CD4-positive, alpha-beta T cell (primary cell): Measurements from ENCODE around the gene GDI1. TPM values are rescaled to one million over a fixed set of nuclear protein-coding genes. Genes with fewer than 3 reads are reported as not detected.

Experiments
- ATAC-seq: fragments of 200-7000 bp; cut with Tn5 transposase; one replicate; pipeline ENCODE4 v1.10.0; 2022; ENCODE audit warnings: mild to moderate bottlenecking; ENCODE audit not compliant: poor library complexity
- CTCF ChIA-PET: fragments of 350-600 bp; sonication (Branson Sonifier 250); formaldehyde crosslinking; loops from one replicate; lab custom pipeline; 2021; ENCODE audit warnings: antibody characterized with exemption, inconsistent platforms; lab: Charles Lee
- POLR2A ChIA-PET: fragments of 350-600 bp; sonication (Branson Sonifier 250); formaldehyde crosslinking; loops from one replicate; lab custom pipeline; 2021; ENCODE audit warnings: antibody characterized with exemption, inconsistent platforms; lab: Charles Lee
- DNase-seq, 14 experiments: peaks; one replicate each; pipeline ENCODE4 v3.0.0-alpha.2; 2013 to 2020; ENCODE audit warnings: mixed read lengths in 2 of 14
- H3K27ac ChIP-seq, 2 donors: one replicate each; pipeline versions ENCODE4 v1.5.1 to v1.7.0; 2013; ENCODE audit warnings: low read length in 2 of 2, low read depth in 1 of 2, mild to moderate bottlenecking in 1 of 2
- H3K27me3 ChIP-seq, 2 experiments: 1 replicate in 1 of 2; 2 replicates in 1 of 2; pipeline versions ENCODE4 v1.6.1 to v1.7.0; 2013; ENCODE audit warnings: low read length in 2 of 2, control low read depth in 1 of 2, mild to moderate bottlenecking in 1 of 2, moderate library complexity in 1 of 2; ENCODE audit not compliant: insufficient read depth in 2 of 2, control insufficient read depth in 1 of 2
- H3K36me3 ChIP-seq: one replicate; pipeline ENCODE4 v1.6.1; 2013; ENCODE audit warnings: low read length, control low read depth; ENCODE audit not compliant: insufficient read depth
- H3K4me1 ChIP-seq: one replicate; pipeline ENCODE4 v1.6.1; 2013; ENCODE audit warnings: low read length, control low read depth; ENCODE audit not compliant: insufficient read depth
- H3K4me3 ChIP-seq: one replicate; pipeline ENCODE4 v1.5.1; 2013; ENCODE audit warnings: mild to moderate bottlenecking, low read length, moderate library complexity
- H3K9me3 ChIP-seq, 2 experiments: 1 replicate in 1 of 2; 2 replicates in 1 of 2; pipeline versions ENCODE4 v1.6.1 to v1.7.0; 2013; ENCODE audit warnings: low read length in 2 of 2, mild to moderate bottlenecking in 2 of 2, control low read depth in 1 of 2, moderate library complexity in 1 of 2; ENCODE audit not compliant: control insufficient read depth in 1 of 2, insufficient read depth in 1 of 2
- H3K27ac Mint-ChIP-seq: one replicate; pipeline ENCODE4 v1.8.0; 2020; ENCODE audit warnings: mixed read lengths
- H3K27me3 Mint-ChIP-seq: one replicate; pipeline ENCODE4 v1.8.0; 2021; ENCODE audit warnings: mixed read lengths
- H3K36me3 Mint-ChIP-seq: one replicate; pipeline ENCODE4 v1.8.0; 2021; ENCODE audit warnings: low read depth, mixed read lengths
- H3K4me1 Mint-ChIP-seq: one replicate; pipeline ENCODE4 v1.8.0; 2021; ENCODE audit warnings: low read depth, mixed read lengths
- H3K4me3 Mint-ChIP-seq: one replicate; pipeline ENCODE4 v1.8.0; 2020; ENCODE audit warnings: mild to moderate bottlenecking, mixed read lengths
- H3K9me3 Mint-ChIP-seq: one replicate; pipeline ENCODE4 v1.8.0; 2020; ENCODE audit warnings: mixed read lengths
- CTCF ChIP-seq: fragments of 200-600 bp; IDR thresholded peaks from one replicate; pipeline ENCODE4 v1.8.0; 2022; ENCODE audit warnings: antibody characterized with exemption, mild to moderate bottlenecking
- intact Hi-C, 2 experiments: fragments of 100-400 bp; cut with DNase I in 1 of 2; cut with micrococcal nuclease in 1 of 2; formaldehyde crosslinking; loops; one replicate each; pipeline versions ENCODE4 v1.15.1 to v1.9.0; 2023 to 2025; cut with DNase I, micrococcal nuclease
- total RNA-seq, 174 experiments: library from RNA in 2 of 174; stranded (reverse) in 2 of 174; gene quantifications; one replicate each; pipeline ENCODE4 v1.2.3 and lab custom pipeline; 2021 to 2026

The GDI1 gene
- total RNA-seq, 2 experiments from 2014 or later: 144 to 145 TPM

DNA sequence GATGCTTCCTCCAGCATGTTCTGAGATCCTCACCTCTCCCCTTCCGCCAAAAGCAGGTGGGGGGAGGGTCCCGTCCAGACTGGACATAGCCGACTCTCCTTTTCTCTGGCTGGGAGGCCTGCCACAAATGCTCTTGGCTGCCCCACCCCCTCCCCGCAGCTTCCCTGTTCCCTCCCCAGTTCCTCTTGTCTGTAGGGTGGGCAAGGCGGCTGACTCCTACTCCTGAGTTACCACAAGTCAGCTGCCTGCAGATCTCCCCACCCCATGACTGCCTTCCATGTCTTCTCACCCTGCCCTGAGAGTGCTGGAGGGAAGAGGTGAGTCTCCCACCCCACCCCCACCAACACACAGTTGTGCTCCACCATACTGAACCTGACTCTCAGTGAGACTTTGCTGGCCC, 5.6 kb upstream of the GDI1 start:
- H3K4me1 ChIP-seq: peaks cover 35% of the 10 kb centered on the region
- Mint-ChIP-seq H3K36me3 (peaks cover 31% of the 10 kb centered on the region), H3K27ac (no peak overlapping the region), H3K9me3 (no peaks in the 10 kb centered on the region), H3K4me3 (peak overlapping the region; percentile 27), H3K27me3 (no peaks in the 10 kb centered on the region), H3K4me1 (peaks cover 33% of the 10 kb centered on the region)
- no peaks in the 10 kb centered on the region for H3K27me3 ChIP-seq
- intact Hi-C loops: loop anchor here in 1 of 2 experiments (10.0 kb wide), 1 partner anchor 53 kb away; the partner anchor contains the start of gene UBL4A
- H3K27ac ChIP-seq: no peak overlapping the region
- no peaks in the 10 kb centered on the region for H3K9me3 ChIP-seq
- no peak overlapping the region for H3K4me3 ChIP-seq
- ATAC-seq (no peak), DNase-seq (peak in 2 of 14 experiments; percentile 38 to 53)
- ChIA-PET POLR2A (interaction anchor here (0.6 kb wide), 1 partner anchor 85 kb away, joined by 3 read pairs; the partner anchor contains the start of gene FAM3A), CTCF (interaction anchor here (0.6 kb wide), 1 partner anchor 363 kb away, joined by 3 read pairs; no protein-coding TSS in a partner anchor)
- TF ChIP-seq CTCF: no peak
- peaks cover 33% of the 10 kb centered on the region for H3K36me3 ChIP-seq

DNA sequence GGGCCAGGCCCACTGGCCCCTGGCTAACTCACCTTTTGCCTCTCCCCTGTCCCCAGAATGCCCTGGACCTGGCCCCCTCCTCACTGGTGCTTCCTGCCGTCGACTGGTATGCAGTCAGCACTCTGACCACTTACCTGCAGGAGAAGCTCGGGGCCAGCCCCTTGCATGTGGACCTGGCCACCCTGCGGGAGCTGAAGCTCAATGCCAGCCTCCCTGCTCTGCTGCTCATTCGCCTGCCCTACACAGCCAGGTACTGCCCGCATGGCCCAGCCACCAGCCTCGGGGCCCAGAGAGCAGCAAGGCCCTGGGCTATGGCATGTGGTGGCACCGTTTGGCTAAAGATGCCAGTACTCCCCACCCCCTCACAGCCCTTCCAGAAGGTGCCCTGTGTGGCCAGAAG, 4.7 kb upstream of the GDI1 start:
- H3K9me3 Mint-ChIP-seq: no peaks in the 10 kb centered on the region
- no peak overlapping the region for H3K27ac ChIP-seq
- H3K4me3 Mint-ChIP-seq: no peak overlapping the region
- intact Hi-C loops: loop anchor here in 1 of 2 experiments (10.0 kb wide), 1 partner anchor 53 kb away; the partner anchor contains the start of gene UBL4A
- peaks cover 35% of the 10 kb centered on the region for H3K4me1 ChIP-seq
- ChIA-PET POLR2A (no interaction called here), CTCF (no interaction called here)
- ATAC-seq: no peak
- H3K36me3 Mint-ChIP-seq: peaks cover 33% of the 10 kb centered on the region
- H3K27me3 Mint-ChIP-seq: no peaks in the 10 kb centered on the region
- H3K4me3 ChIP-seq: no peak overlapping the region
- no peak overlapping the region for H3K27ac Mint-ChIP-seq
- TF ChIP-seq CTCF: no peak
- no peaks in the 10 kb centered on the region for H3K9me3 ChIP-seq
- H3K36me3 ChIP-seq: peaks cover 33% of the 10 kb centered on the region
- DNase-seq: no peak
- peaks cover 29% of the 10 kb centered on the region for H3K4me1 Mint-ChIP-seq
- no peaks in the 10 kb centered on the region for H3K27me3 ChIP-seq

DNA sequence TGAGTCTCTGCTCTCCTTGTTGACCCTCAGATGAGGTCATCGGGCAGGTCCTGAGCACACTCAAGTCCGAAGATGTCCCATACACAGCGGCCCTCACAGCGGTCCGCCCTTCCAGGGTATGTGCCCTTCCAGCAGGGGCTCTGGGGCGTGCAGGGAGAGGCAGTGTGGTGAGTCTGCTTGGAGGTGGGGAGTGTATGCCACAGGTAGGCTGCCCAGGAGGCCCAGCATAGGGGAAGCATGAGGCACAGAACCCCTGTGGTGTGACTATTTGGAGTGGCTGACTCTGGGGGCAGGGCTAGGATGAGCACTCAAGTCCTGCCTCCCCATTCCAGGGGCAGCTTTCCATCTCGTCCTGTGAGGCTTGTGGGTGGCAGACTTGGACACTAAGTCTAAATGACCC, 3.3 kb upstream of the GDI1 start:
- Mint-ChIP-seq H3K27ac (peak overlapping the region; percentile 44), H3K9me3 (no peaks in the 10 kb centered on the region), H3K4me3 (peak overlapping the region; percentile 45), H3K27me3 (no peaks in the 10 kb centered on the region), H3K4me1 (peaks cover 19% of the 10 kb centered on the region), H3K36me3 (peaks cover 36% of the 10 kb centered on the region)
- Histone ChIP-seq H3K4me3 (no peak overlapping the region), H3K9me3 (no peaks in the 10 kb centered on the region), H3K27me3 (no peaks in the 10 kb centered on the region), H3K27ac (no peak overlapping the region), H3K36me3 (peaks cover 33% of the 10 kb centered on the region), H3K4me1 (peaks cover 36% of the 10 kb centered on the region)
- TF ChIP-seq CTCF: no peak
- POLR2A ChIA-PET: no interaction called here
- CTCF ChIA-PET: no interaction called here
- ATAC-seq: no peak
- DNase-seq: no peak
- intact Hi-C loops: loop anchor here in 1 of 2 experiments (10.0 kb wide), 1 partner anchor 51 kb away; the partner anchor contains the start of gene UBL4A
